ENCODE measurements around the gene TNFAIP3.

The TNFAIP3 gene

DNA sequence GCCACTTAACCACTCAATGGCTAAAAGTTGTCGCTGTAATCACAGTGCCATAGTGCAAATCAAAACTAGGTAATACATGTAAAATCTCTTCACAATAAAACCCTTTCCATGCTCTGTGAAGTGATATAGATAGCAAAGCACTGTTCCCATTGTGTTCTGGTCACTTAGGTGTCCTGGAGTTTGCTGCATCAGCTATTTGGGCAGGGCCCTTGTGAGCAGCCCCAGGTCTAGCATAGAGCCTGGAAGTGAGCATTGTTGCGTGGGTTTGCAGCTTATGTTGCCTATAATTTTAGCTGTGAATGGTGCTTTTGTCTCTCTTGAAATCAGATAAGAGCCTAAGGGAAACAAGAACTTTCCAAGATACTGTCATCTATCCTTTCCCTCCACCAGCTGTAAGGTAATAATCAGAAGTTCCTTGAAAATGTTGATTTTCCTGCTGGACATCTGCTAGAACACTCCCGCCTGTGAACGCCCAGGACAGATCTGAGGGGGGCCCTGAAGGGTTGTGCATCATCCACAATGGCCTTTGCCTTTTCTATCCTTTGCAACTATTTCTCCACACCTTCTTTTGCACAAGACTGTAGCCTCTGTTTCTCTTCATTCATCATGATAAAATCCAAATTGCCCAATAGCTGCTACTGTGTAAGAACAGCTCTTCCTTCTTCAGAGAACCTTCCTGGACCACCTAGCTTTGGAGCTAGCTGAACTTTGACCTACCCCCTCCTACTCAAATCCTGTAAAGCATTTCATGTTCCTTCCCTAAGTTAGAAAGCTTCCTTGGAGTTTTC, 57.0 kb downstream of the TNFAIP3 start:
- Mint-ChIP-seq H3K27me3 (no peaks in the 10 kb centered on the region), H3K4me3 (no peak overlapping the region), H3K36me3 (no peaks in the 10 kb centered on the region), H3K27ac (no peak overlapping the region), H3K4me1 (peaks cover 78% of the 10 kb centered on the region), H3K9me3 (no peaks in the 10 kb centered on the region)
- ATAC-seq, result no peak

DNA sequence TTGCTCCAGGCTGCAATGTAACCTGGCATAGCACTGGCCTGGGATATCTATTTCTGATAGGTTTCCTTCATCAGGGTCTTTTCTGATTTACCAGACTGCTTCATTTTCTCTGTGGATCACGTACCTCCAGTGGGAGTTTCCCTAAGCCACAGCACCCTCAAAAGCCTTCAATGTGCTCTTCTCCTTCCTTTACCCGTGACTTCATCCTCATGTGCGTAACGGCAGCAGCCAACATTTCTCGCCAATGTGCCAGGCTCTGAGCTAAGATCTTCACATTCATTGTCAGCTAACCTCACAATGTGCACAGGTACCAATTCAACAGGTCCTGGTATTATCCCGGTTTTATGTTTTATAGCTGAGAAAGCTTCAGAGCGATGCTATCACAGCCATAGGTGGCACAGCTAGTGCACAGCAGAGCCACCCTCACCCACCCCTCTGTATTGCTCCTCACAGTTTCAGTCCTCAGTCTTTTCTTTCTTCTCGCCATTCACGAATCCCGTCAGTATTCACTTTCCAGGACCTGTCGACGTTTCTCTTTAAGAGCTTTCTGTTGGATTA, 58.2 kb downstream of the TNFAIP3 start:
- Mint-ChIP-seq H3K4me1 (peaks cover 73% of the 10 kb centered on the region), H3K4me3 (no peak overlapping the region), H3K27ac (no peak overlapping the region), H3K9me3 (no peaks in the 10 kb centered on the region), H3K27me3 (no peaks in the 10 kb centered on the region), H3K36me3 (no peaks in the 10 kb centered on the region)
- no peak for ATAC-seq

DNA sequence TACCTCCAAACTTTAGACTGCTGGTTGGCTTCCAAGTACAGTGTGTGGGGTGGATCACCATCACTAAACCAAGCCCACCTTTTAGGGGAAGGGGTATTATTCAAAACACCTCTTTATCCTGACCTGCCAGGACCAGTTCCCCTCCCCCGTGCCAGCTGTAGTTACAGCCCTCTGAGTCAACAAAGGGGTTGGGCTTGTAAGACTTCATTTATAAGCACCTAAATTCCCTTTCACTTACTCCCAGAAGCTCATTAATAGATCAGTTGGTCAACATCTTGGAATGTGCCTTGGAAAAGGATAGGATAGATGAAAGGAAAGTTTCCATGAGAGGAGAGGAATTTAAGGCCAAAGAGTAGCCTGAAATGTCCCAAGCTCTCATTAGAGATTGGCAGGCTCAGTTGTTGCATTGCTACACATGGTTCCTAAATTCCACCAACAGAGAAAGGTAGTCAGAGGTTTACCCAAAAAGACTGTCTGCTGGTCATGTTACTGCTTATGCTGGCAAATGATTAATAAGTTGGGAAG, 59.2 kb downstream of the TNFAIP3 start:
- Mint-ChIP-seq H3K36me3 (no peaks in the 10 kb centered on the region), H3K9me3 (no peaks in the 10 kb centered on the region), H3K4me3 (no peak overlapping the region), H3K4me1 (peaks cover 70% of the 10 kb centered on the region), H3K27ac (peak overlapping the region; percentile 86), H3K27me3 (no peaks in the 10 kb centered on the region)
- ATAC-seq, result no peak

DNA sequence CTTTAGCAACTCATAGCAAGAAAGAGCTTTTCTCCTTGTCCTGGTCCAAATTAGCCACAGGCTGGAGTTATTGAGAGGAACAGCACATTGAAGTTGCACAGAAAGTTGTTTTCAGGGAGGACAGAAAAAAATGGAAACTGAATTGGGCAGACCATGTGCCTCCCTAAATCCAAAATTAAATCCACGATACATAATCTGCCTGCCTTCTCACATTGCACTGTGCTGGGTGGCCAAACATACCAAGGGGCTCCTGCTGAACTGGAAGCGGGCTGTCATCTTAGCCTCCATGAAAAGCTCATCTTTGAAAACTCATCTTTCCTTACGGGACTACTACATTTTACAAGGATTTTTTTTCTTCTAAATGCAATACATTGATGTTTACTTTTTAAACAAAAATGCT, 59.9 kb downstream of the TNFAIP3 start:
- H3K27me3 Mint-ChIP-seq, result no peaks in the 10 kb centered on the region
- H3K36me3 Mint-ChIP-seq, result no peaks in the 10 kb centered on the region
- peaks cover 70% of the 10 kb centered on the region for H3K4me1 Mint-ChIP-seq
- H3K4me3 Mint-ChIP-seq, result no peak overlapping the region
- H3K27ac Mint-ChIP-seq, result peak overlapping the region; percentile 86
- no peaks in the 10 kb centered on the region for H3K9me3 Mint-ChIP-seq
- ATAC-seq, result no peak

DNA sequence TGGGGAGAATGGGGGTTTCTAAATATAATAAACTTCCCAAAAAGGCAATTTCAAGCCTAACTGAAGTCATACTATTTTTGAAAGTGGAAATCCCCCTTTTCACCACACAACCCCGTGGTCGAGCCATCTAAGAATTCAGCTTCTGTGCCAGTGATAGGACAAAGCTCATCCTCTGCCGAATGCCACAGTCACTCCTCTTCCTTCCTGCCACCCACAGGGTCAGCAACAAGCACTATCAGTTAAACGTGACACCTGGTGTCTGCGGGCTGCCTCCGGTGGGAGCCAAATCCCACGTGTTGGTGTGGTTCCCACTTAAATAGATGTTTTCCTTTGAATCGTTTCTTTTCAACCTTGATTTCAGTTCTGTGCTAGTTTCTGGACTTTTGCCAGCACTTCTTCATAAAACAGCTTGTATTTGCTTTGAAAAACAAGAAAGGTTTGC, 60.7 kb downstream of the TNFAIP3 start:
- Mint-ChIP-seq H3K27me3 (no peaks in the 10 kb centered on the region), H3K36me3 (no peaks in the 10 kb centered on the region), H3K4me3 (peak overlapping the region; percentile 68), H3K9me3 (no peaks in the 10 kb centered on the region), H3K27ac (peak overlapping the region; percentile 86), H3K4me1 (peaks cover 71% of the 10 kb centered on the region)
- ATAC-seq, result peak; percentile 97

DNA sequence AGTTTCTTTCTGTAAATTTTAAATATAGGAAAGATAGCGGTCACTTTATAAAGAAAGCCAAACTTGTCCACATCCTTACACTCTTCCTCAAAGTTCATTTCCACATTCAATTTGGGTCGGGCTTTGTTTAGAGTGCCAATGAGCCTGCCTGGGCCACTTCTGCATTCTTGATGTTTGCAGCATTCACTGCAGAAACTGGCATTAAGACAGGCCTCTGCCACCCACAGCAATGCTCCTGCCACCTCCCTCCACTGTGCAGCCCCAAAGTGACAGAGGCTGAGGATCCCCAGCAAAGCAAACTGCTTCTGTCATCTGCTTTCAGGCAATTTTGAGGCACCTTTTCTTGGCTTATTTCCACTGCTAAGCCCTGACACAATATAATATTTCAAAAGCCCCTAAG, 61.2 kb downstream of the TNFAIP3 start:
- no peaks in the 10 kb centered on the region for H3K36me3 Mint-ChIP-seq
- H3K9me3 Mint-ChIP-seq, result no peaks in the 10 kb centered on the region
- peaks cover 66% of the 10 kb centered on the region for H3K4me1 Mint-ChIP-seq
- ATAC-seq, result peak; percentile 88
- H3K4me3 Mint-ChIP-seq, result peak overlapping the region; percentile 68
- H3K27ac Mint-ChIP-seq, result peak overlapping the region; percentile 86
- no peaks in the 10 kb centered on the region for H3K27me3 Mint-ChIP-seq

DNA sequence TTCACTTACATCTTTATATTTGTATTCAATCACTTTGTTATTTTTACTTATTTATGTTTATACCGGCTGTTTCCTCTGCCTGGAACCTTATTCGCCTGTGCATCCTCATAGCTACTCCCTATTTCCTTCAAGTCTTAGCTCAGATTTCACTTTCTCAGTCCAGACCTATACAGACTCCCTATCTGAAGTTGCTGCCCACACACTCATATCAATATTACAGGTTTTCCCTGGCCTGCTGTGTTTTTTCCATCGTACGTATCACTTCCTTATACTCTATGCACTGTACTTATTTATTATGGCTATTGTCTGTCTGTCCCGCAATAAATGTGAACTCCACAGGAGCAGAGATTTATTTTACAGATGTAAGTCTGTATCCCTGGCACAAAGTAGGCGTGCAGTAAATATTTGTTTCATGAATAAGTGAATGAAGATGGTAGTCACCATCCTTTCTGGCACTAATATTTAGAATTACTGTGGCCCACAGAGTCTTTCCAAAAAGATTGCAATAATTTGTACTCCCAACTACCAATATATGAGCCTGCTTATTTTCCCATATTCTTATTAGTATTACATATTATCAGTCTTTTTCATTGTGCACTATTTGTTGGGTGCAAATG, 64.9 kb downstream of the TNFAIP3 start:
- Mint-ChIP-seq H3K36me3 (no peaks in the 10 kb centered on the region), H3K9me3 (no peaks in the 10 kb centered on the region), H3K27ac (peak overlapping the region; percentile 12), H3K4me3 (no peak overlapping the region), H3K27me3 (no peaks in the 10 kb centered on the region), H3K4me1 (peaks cover 44% of the 10 kb centered on the region)
- no peak for ATAC-seq

All from stimulated activated memory B cell treated with anti-CD40 and anti-IgM and Interleukin-4, amounts not matched to agents 10 μg/mL and 1 μg/mL and 100 μg/mL, for 72 hours (primary cell).